ENCODE results near the gene PACS1.

Gene PACS1

GRCh38 chr11:66203847-66204246 lies 133.8 kb downstream of the PACS1 start:
- no peak for DNase-seq (ENCODE audit: low spot score)
- in situ Hi-C loops (cut with MboI; ENCODE audit: low sequenced_read_pairs, unreplicated experiment): no loop called here
- TF ChIP-seq CTCF (IDR thresholded peaks at IDR 0.05; ENCODE audit: borderline replicate concordance, control extremely low read depth, extremely low read depth, insufficient read depth, missing control alignments): no peak

GRCh38 chr11:66204412-66204811 lies 134.3 kb downstream of the PACS1 start:
- in situ Hi-C loops (cut with MboI; ENCODE audit: low sequenced_read_pairs, unreplicated experiment): no loop called here
- DNase-seq (ENCODE audit: low spot score): no peak
- no peak for TF ChIP-seq CTCF (IDR thresholded peaks at IDR 0.05; ENCODE audit: borderline replicate concordance, control extremely low read depth, extremely low read depth, insufficient read depth, missing control alignments)

- no peak for TF ChIP-seq CTCF (IDR thresholded peaks at IDR 0.05; ENCODE audit: borderline replicate concordance, control extremely low read depth, extremely low read depth, insufficient read depth, missing control alignments)
- in situ Hi-C loops (cut with MboI; ENCODE audit: low sequenced_read_pairs, unreplicated experiment): no loop called here
- no peak for DNase-seq (ENCODE audit: low spot score)
These were observed 137.7 kb downstream of the PACS1 start for GRCh38 chr11:66207816-66208215.

GRCh38 chr11:66211100-66211499 lies 141.0 kb downstream of the PACS1 start:
- no peak for DNase-seq (ENCODE audit: low spot score)
- no peak for TF ChIP-seq CTCF (IDR thresholded peaks at IDR 0.05; ENCODE audit: borderline replicate concordance, control extremely low read depth, extremely low read depth, insufficient read depth, missing control alignments)
- in situ Hi-C loops (cut with MboI; ENCODE audit: low sequenced_read_pairs, unreplicated experiment): no loop called here

GRCh38 chr11:66216911-66217310 lies 146.8 kb downstream of the PACS1 start:
- in situ Hi-C loops (cut with MboI; ENCODE audit: low sequenced_read_pairs, unreplicated experiment): no loop called here
- no peak for DNase-seq (ENCODE audit: low spot score)
- TF ChIP-seq CTCF (IDR thresholded peaks at IDR 0.05; ENCODE audit: borderline replicate concordance, control extremely low read depth, extremely low read depth, insufficient read depth, missing control alignments): no peak

- no peak for TF ChIP-seq CTCF (IDR thresholded peaks at IDR 0.05; ENCODE audit: borderline replicate concordance, control extremely low read depth, extremely low read depth, insufficient read depth, missing control alignments)
- in situ Hi-C loops (cut with MboI; ENCODE audit: low sequenced_read_pairs, unreplicated experiment): no loop called here
- no peak for DNase-seq (ENCODE audit: low spot score)
These were observed 148.0 kb downstream of the PACS1 start for GRCh38 chr11:66218036-66218435.

All from GM13976 (cell line).